ENCODE data around the gene TET1. TPM values are rescaled to one million over a fixed set of nuclear protein-coding genes. Genes with fewer than 3 reads are reported as not detected.
A peak's percentile ranks its signal among the peaks of the same experiment; 100 is the strongest.
"Not testable (repeated sequence)": the region's sequence is repeated elsewhere in the genome, so short reads cannot be mapped to it uniquely, and the experiment has no call there.

Gene TET1
- total and polyA plus RNA-seq, 4 donors, result 4.9 to 26.5 (median 15.6) TPM

DNA sequence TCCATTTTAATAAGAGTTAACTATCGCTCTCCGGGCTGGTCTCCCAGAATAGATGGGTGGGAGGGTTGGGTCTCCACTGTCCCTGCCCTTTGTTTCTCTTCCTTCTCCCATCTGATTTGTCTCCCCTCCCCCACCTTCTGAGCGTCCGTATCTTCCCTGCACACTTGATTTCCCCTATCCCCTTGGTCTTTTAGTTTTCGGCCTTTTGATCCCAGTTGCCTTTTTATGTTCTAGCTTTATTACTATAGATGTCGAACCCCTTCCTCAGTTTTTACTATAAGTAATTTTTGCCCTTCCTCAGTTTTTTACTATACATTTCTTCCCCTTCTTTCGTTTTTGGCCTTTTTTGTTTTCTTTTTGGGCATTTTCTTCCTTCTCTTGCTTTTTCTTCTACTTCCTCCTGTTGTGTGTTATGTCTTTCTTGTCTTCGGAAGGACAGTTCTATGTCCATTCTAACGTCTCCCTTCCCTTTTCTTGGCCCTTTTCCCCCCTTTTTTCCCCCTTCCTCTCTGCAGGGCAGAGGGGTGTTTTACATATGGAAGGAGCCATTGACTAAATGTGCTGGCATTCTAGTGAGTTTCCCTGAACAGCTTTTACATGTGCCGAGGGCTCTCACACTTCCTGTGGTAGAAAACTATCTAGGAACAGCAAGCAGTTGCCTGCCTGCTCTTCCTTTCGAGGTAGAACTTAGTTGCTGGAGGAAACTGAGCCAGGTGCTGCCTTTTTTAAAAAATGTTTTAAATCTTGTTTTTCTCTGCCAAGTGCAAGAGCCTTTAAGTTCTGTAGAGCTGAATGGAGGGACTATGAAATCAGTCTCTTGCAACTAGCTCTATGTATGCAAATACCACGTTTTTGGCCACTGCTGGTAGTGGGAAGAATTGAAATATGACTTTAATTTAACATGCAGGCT is 2.8 kb downstream of the TET1 start:
- WGBS (ENCODE audit: insufficient coverage), result 6% methylated on average over 7 of the region's 12 CpGs
- no peaks in the 10 kb centered on the region for H3K9me3 ChIP-seq (ENCODE audit: control insufficient read depth, insufficient read depth, low read length)
- H3K27me3 ChIP-seq (ENCODE audit: control insufficient read depth, insufficient read depth, low read length), result peaks cover 10% of the 10 kb centered on the region
- H3K36me3 ChIP-seq (ENCODE audit: control insufficient read depth, insufficient read depth, low read length), result no peaks in the 10 kb centered on the region
- peak overlapping the region; percentile 72 for H3K27ac ChIP-seq (ENCODE audit: low read depth, low read length)
- peak in 2 of 6 donors; percentile 65 to 68 for DNase-seq (ENCODE audit: low read depth in 4 of 6, low spot score in 6 of 6)
- H3K4me1 ChIP-seq (ENCODE audit: control insufficient read depth, insufficient read depth, low read length), result peaks cover 11% of the 10 kb centered on the region
- H3K4me3 ChIP-seq (ENCODE audit: low read depth, low read length), result peak overlapping the region; percentile 69

DNA sequence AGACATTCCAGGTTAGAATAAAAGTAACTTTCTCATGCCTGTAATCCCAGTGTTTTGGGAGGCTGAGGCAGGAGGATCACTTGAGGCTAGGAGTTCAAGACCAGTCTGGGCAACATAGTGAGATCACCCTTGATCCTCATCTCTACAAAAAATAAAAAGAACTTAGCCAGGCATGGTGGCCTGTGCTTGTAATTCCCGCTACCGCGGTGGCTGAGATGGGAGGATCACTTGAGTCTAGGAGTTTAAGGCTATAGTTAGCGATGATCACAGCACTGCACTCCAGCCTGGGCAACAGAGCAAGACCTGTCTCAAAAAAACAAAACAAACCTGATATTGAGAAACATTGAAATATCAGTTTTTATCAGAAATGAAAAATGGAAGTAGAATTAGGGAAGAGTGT is 4.6 kb downstream of the TET1 start:
- H3K27me3 ChIP-seq (ENCODE audit: control insufficient read depth, insufficient read depth, low read length), result peaks cover 10% of the 10 kb centered on the region
- no peak overlapping the region for H3K4me3 ChIP-seq (ENCODE audit: low read depth, low read length)
- DNase-seq (ENCODE audit: low read depth in 4 of 6, low spot score in 6 of 6), result no peak
- no peaks in the 10 kb centered on the region for H3K36me3 ChIP-seq (ENCODE audit: control insufficient read depth, insufficient read depth, low read length)
- no peaks in the 10 kb centered on the region for H3K9me3 ChIP-seq (ENCODE audit: control insufficient read depth, insufficient read depth, low read length)
- peaks cover 11% of the 10 kb centered on the region for H3K4me1 ChIP-seq (ENCODE audit: control insufficient read depth, insufficient read depth, low read length)
- no CpG with 5 or more reads among the region's 4 CpGs for WGBS (ENCODE audit: insufficient coverage)
- no peak overlapping the region for H3K27ac ChIP-seq (ENCODE audit: low read depth, low read length)

DNA sequence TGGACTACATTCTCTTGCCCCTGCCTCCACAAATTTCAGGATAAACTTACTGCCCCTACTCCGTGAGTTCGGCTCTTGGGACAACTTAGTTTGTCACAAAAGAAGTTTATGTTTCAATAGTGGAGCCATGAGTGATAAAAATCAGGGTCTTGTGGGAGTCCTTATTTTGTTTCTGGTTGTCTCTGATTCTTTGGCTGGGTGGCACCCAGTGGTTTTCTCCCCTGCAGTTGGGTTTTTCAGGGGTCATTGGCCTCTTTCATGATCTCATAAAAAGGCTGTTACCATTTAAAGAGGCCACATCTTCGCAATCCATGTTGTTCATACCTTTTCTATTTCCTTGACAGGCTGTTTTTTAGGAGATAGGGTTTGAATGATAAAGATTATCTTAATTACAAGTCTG is 5.5 kb downstream of the TET1 start:
- Histone ChIP-seq H3K36me3 (ENCODE audit: control insufficient read depth, insufficient read depth, low read length) (no peaks in the 10 kb centered on the region), H3K27ac (ENCODE audit: low read depth, low read length) (no peak overlapping the region), H3K4me1 (ENCODE audit: control insufficient read depth, insufficient read depth, low read length) (peaks cover 11% of the 10 kb centered on the region), H3K9me3 (ENCODE audit: control insufficient read depth, insufficient read depth, low read length) (no peaks in the 10 kb centered on the region), H3K27me3 (ENCODE audit: control insufficient read depth, insufficient read depth, low read length) (peaks cover 10% of the 10 kb centered on the region), H3K4me3 (ENCODE audit: low read depth, low read length) (no peak overlapping the region)
- DNase-seq (ENCODE audit: low read depth in 4 of 6, low spot score in 6 of 6), result no peak
- no CpG with 5 or more reads among the region's 3 CpGs for WGBS (ENCODE audit: insufficient coverage)

DNA sequence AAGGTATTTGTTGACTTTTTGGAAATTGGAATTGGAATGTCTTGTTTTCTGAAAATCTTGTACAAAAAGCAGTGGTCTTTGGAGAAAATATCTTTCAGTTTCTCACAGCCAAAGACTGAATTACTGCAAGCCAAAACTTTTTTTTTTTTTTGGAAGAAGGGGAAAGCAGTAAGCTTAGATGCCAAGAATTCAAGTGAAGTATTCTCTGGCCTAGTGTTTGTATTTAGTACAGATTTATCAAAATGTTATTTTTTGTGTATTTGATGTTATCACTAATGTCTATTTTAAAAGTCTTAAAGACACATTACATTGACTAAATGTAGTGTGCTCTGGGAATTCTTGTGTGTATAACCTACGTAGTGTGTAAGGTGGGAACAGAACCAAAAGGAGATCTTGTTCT is 6.2 kb downstream of the TET1 start:
- Histone ChIP-seq H3K4me3 (ENCODE audit: low read depth, low read length) (no peak overlapping the region), H3K27me3 (ENCODE audit: control insufficient read depth, insufficient read depth, low read length) (peaks cover 4% of the 10 kb centered on the region), H3K9me3 (ENCODE audit: control insufficient read depth, insufficient read depth, low read length) (no peaks in the 10 kb centered on the region), H3K27ac (ENCODE audit: low read depth, low read length) (no peak overlapping the region), H3K4me1 (ENCODE audit: control insufficient read depth, insufficient read depth, low read length) (peaks cover 6% of the 10 kb centered on the region), H3K36me3 (ENCODE audit: control insufficient read depth, insufficient read depth, low read length) (no peaks in the 10 kb centered on the region)
- WGBS (ENCODE audit: insufficient coverage), result no CpG with 5 or more reads among the region's 1 CpG
- peak in 1 of 6 donors; percentile 54 for DNase-seq (ENCODE audit: low read depth in 4 of 6, low spot score in 6 of 6)

DNA sequence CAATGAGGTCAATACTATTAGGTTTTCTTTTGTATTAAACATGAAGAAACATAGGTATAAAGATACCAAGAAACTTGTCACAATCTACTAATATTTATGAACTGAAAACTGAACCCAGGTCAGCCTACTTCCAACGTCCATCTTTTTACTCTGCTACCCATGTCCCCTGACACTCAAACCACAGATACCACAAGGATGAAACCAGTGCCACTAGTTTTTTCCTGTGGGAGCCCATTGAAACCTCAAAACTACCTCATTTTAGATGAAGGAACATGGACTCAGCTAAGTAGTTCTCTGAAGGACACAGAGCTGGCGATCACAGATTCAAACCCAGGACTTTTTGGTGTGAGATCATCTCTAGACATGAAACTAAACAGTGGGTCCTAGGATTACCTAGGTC is 6.8 kb downstream of the TET1 start:
- Histone ChIP-seq H3K36me3 (ENCODE audit: control insufficient read depth, insufficient read depth, low read length) (no peaks in the 10 kb centered on the region), H3K27ac (ENCODE audit: low read depth, low read length) (no peak overlapping the region), H3K9me3 (ENCODE audit: control insufficient read depth, insufficient read depth, low read length) (no peaks in the 10 kb centered on the region), H3K4me1 (ENCODE audit: control insufficient read depth, insufficient read depth, low read length) (peaks cover 2% of the 10 kb centered on the region), H3K4me3 (ENCODE audit: low read depth, low read length) (no peak overlapping the region), H3K27me3 (ENCODE audit: control insufficient read depth, insufficient read depth, low read length) (peaks cover 1% of the 10 kb centered on the region)
- no peak for DNase-seq (ENCODE audit: low read depth in 4 of 6, low spot score in 6 of 6)
- 67% methylated on average over 2 of the region's 2 CpGs for WGBS (ENCODE audit: insufficient coverage)

DNA sequence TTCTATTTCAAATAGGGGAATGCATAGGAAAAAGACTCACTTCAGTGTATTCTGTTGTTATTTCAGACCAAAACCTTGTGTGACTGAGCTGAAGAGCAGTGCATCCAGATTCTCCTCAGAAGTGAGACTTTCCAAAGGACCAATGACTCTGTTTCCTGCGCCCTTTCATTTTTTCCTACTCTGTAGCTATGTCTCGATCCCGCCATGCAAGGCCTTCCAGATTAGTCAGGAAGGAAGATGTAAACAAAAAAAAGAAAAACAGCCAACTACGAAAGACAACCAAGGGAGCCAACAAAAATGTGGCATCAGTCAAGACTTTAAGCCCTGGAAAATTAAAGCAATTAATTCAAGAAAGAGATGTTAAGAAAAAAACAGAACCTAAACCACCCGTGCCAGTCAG is 12.0 kb downstream of the TET1 start:
- H3K36me3 ChIP-seq (ENCODE audit: control insufficient read depth, insufficient read depth, low read length), result peaks cover 9% of the 10 kb centered on the region
- no peaks in the 10 kb centered on the region for H3K4me1 ChIP-seq (ENCODE audit: control insufficient read depth, insufficient read depth, low read length)
- WGBS (ENCODE audit: insufficient coverage), result 100% methylated on average over 1 of the region's 5 CpGs
- H3K27me3 ChIP-seq (ENCODE audit: control insufficient read depth, insufficient read depth, low read length), result no peaks in the 10 kb centered on the region
- no peak for DNase-seq (ENCODE audit: low read depth in 4 of 6, low spot score in 6 of 6)
- H3K27ac ChIP-seq (ENCODE audit: low read depth, low read length), result no peak overlapping the region
- H3K4me3 ChIP-seq (ENCODE audit: low read depth, low read length), result no peak overlapping the region
- H3K9me3 ChIP-seq (ENCODE audit: control insufficient read depth, insufficient read depth, low read length), result no peaks in the 10 kb centered on the region

DNA sequence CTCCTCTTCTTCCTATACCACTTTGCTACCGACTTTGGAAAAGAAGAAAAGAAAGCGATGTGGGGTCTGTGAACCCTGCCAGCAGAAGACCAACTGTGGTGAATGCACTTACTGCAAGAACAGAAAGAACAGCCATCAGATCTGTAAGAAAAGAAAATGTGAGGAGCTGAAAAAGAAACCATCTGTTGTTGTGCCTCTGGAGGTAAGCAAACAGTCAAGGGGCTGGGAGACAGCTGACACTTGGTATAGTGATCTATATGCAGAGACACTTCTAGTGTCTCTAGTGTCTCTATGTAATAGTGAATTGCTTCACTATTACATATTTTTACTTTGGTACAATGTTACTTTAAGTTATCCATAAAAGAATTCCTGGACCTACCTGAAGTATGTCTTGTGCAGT is 13.9 kb downstream of the TET1 start:
- Histone ChIP-seq H3K27ac (ENCODE audit: low read depth, low read length) (no peak overlapping the region), H3K4me1 (ENCODE audit: control insufficient read depth, insufficient read depth, low read length) (no peaks in the 10 kb centered on the region), H3K36me3 (ENCODE audit: control insufficient read depth, insufficient read depth, low read length) (peaks cover 9% of the 10 kb centered on the region), H3K27me3 (ENCODE audit: control insufficient read depth, insufficient read depth, low read length) (no peaks in the 10 kb centered on the region), H3K9me3 (ENCODE audit: control insufficient read depth, insufficient read depth, low read length) (no peaks in the 10 kb centered on the region), H3K4me3 (ENCODE audit: low read depth, low read length) (no peak overlapping the region)
- peak in 1 of 6 donors; percentile 37 for DNase-seq (ENCODE audit: low read depth in 4 of 6, low spot score in 6 of 6)
- no CpG with 5 or more reads among the region's 2 CpGs for WGBS (ENCODE audit: insufficient coverage)

DNA sequence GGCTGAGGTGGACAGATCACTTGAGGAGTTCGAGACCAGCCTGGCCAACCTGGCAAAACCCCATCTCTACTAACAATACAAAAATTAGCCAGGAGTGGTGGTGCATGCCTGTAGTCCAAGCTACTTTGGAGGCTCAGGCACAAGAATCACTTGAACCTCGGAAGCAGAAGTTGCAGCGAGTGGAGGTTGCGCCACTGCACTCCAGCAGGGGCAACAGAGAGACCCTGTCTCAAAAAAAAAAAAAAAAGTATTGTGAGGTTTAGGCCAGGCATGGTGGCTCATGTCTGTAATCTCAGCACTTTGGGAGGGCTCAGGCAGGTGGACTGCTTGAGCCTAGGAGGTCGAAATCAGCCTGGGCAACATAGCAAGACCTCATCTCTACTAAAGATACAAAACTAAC is 16.0 kb downstream of the TET1 start:
- Histone ChIP-seq H3K27me3 (ENCODE audit: control insufficient read depth, insufficient read depth, low read length) (no peaks in the 10 kb centered on the region), H3K36me3 (ENCODE audit: control insufficient read depth, insufficient read depth, low read length) (peaks cover 9% of the 10 kb centered on the region), H3K4me3 (ENCODE audit: low read depth, low read length) (no peak overlapping the region), H3K27ac (ENCODE audit: low read depth, low read length) (no peak overlapping the region), H3K4me1 (ENCODE audit: control insufficient read depth, insufficient read depth, low read length) (no peaks in the 10 kb centered on the region), H3K9me3 (ENCODE audit: control insufficient read depth, insufficient read depth, low read length) (no peaks in the 10 kb centered on the region)
- WGBS (ENCODE audit: insufficient coverage), result 100% methylated on average over 2 of the region's 5 CpGs
- no peak for DNase-seq (ENCODE audit: low read depth in 4 of 6, low spot score in 6 of 6)

DNA sequence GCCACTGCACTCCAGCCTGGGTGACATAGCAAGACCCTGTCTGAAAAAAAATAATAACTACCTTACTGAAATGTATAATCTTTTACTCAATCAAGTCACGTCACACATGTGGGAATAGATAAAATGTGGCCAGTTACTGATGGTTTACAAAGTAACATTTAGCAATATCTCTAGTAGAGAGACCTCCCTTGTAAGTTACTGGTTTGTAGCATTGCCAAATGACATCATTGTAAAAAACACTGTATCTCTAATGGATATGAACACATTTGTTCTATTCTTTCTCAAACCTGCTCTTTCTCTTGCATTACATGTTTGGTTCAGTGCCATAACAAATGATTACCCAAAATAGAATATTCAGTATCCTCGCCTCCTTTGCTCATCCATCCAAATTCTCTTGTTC is 18.8 kb downstream of the TET1 start:
- Histone ChIP-seq H3K4me1 (ENCODE audit: control insufficient read depth, insufficient read depth, low read length) (no peaks in the 10 kb centered on the region), H3K36me3 (ENCODE audit: control insufficient read depth, insufficient read depth, low read length) (peaks cover 4% of the 10 kb centered on the region), H3K27ac (ENCODE audit: low read depth, low read length) (no peak overlapping the region), H3K4me3 (ENCODE audit: low read depth, low read length) (no peak overlapping the region), H3K27me3 (ENCODE audit: control insufficient read depth, insufficient read depth, low read length) (no peaks in the 10 kb centered on the region), H3K9me3 (ENCODE audit: control insufficient read depth, insufficient read depth, low read length) (no peaks in the 10 kb centered on the region)
- 100% methylated on average over 1 of the region's 2 CpGs for WGBS (ENCODE audit: insufficient coverage)
- no peak for DNase-seq (ENCODE audit: low read depth in 4 of 6, low spot score in 6 of 6)

DNA sequence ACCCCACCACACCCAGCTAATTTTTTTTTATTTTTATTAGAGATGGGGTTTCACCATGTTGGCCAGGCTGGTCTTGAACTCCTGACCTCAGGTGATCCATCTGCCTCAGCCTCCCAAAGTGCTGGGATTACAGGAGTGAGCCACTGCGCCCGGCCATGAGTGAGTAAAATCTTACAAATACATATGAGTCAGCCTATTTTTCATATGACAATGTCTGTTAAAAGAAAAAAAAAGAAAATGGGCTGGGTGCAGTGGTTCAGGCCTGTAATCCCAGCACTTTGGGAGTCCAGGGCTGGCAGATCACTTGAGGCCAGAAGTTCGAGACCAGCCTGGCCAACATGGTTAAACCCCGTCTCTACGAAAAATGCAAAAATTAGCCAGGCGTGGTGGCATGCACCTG is 24.1 kb downstream of the TET1 start:
- DNase-seq (ENCODE audit: low read depth in 4 of 6, low spot score in 6 of 6); H3K4me3 ChIP-seq (ENCODE audit: low read depth, low read length); H3K9me3 ChIP-seq (ENCODE audit: control insufficient read depth, insufficient read depth, low read length); H3K36me3 ChIP-seq (ENCODE audit: control insufficient read depth, insufficient read depth, low read length); H3K27me3 ChIP-seq (ENCODE audit: control insufficient read depth, insufficient read depth, low read length); H3K4me1 ChIP-seq (ENCODE audit: control insufficient read depth, insufficient read depth, low read length); H3K27ac ChIP-seq (ENCODE audit: low read depth, low read length): not testable (repeated sequence)
- WGBS (ENCODE audit: insufficient coverage), result 100% methylated on average over 4 of the region's 6 CpGs
